ENCODE data around the gene ST7. TPM values are rescaled to one million over a fixed set of nuclear protein-coding genes. Genes with fewer than 3 reads are reported as not detected.

Gene ST7
- total RNA-seq, 2 donors from 2014 or later, result 24.6 to 34.3 TPM

- DNase-seq (no peak), ATAC-seq (no peak)
- H3K36me3 ChIP-seq (replicated peaks in 1 of 2; ENCODE audit: insufficient read depth in 1 of 2, low read depth in 2 of 2), result no peaks in the 10 kb centered on the region
- H3K27ac ChIP-seq, result no peak overlapping the region
- no peak overlapping the region for H3K4me3 ChIP-seq
- no peaks in the 10 kb centered on the region for H3K4me1 ChIP-seq
- TF ChIP-seq CTCF (IDR thresholded peaks at IDR 0.05) (no peak), POLR2A (IDR thresholded peaks at IDR 0.05) (no peak)
- H3K9me3 ChIP-seq, result peaks cover 0 to 3% (median 0%) of the 10 kb centered on the region in 3 donors
- intact Hi-C loops (cut with DNase I), result no loop called here
- H3K27me3 ChIP-seq, result no peaks in the 10 kb centered on the region
- 88 to 92% methylated on average over 7 of the region's 7 CpGs for WGBS, 2 donors
These were observed 233.1 kb downstream of the ST7 start for GRCh38 chr7:117186218-117187010.

DNA sequence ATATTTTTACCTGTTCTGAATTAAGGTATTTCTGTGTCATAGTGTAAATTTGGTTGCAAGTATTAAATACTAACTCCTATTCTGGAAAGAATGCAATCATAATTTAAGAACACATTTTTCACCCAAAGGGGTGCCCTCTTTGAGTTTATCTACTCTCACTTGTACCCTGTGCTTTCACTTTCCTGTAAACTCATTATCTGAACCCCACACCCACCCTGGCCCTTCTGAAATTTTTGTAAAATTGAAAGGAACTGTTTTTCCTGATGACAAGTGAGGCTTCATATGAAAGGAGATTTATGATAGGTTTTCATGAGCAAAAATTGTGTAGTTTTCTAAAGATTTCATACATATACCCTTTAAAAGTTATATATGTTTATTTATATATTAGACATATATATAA is 235.1 kb downstream of the ST7 start:
- intact Hi-C loops (cut with DNase I), result no loop called here
- TF ChIP-seq CTCF (IDR thresholded peaks at IDR 0.05) (no peak), POLR2A (IDR thresholded peaks at IDR 0.05) (no peak)
- ATAC-seq, result no peak

DNA sequence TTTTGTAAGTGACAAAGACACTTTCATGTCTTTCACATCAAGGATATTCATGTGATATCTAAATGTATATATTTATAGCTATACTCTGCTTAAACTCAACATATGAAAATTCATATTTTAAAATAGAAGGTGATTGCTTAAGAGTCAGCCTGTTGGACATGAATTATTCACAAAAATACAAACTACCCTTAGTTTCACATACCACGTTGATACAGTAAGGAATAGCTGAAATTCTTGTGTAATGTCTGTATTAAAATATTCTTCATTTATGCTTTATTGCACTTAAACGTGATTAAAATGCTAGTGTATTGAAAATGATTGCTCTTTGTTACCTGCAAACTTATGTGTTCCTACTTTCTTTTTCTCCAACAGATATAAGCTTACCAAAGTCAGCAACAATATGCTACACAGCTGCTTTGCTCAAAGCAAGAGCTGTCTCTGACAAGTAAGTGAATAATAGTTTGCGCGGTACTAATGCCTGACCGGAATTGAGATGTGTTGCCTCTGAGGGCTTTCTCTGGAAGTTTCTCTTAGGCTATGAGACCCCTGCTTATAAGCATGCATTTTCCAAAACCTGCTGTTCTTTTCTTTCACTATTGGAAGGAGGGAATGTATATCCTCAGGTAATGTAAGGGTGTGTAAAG is 235.8 kb downstream of the ST7 start:
- H3K36me3 ChIP-seq (replicated peaks in 1 of 2; ENCODE audit: insufficient read depth in 1 of 2, low read depth in 2 of 2), result no peaks in the 10 kb centered on the region
- DNase-seq (no peak), ATAC-seq (no peak)
- WGBS, 2 donors, result 88 to 89% methylated on average over 5 of the region's 5 CpGs
- H3K9me3 ChIP-seq, result no peaks in the 10 kb centered on the region
- H3K27ac ChIP-seq, result no peak overlapping the region
- TF ChIP-seq POLR2A (IDR thresholded peaks at IDR 0.05) (no peak), CTCF (IDR thresholded peaks at IDR 0.05) (no peak)
- H3K4me1 ChIP-seq, result no peaks in the 10 kb centered on the region
- H3K27me3 ChIP-seq, result no peaks in the 10 kb centered on the region
- no peak overlapping the region for H3K4me3 ChIP-seq
- intact Hi-C loops (cut with DNase I), result no loop called here

More for the DNA sequence above, 235.1 kb downstream of the ST7 start:
- no peaks in the 10 kb centered on the region for H3K36me3 ChIP-seq (replicated peaks in 1 of 2; ENCODE audit: insufficient read depth in 1 of 2, low read depth in 2 of 2)
- no peaks in the 10 kb centered on the region for H3K27me3 ChIP-seq
- no peak overlapping the region for H3K4me3 ChIP-seq
- H3K27ac ChIP-seq, result no peak overlapping the region
- no peaks in the 10 kb centered on the region for H3K4me1 ChIP-seq
- no peak for DNase-seq
- H3K9me3 ChIP-seq, result no peaks in the 10 kb centered on the region

DNA sequence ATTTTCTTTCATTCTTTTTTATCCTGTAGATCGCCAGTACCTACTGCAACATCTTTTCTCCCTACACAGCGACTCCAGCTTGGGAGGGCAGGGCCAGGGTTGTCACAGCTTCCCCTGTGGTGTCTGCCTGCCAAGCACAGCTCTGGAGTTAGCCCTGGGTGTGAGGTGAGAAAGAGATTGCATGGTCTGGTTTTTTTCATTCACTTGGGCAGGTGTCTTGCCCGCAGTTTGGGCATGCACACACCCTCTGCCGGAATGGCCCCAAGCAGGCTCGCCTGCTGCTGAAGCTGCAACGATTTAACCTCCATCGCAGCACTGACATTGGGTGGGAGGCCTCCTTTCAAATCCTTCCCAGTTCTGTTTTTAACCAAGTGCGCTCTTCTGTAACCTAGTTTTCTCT is 236.8 kb downstream of the ST7 start:
- no peak overlapping the region for H3K27ac ChIP-seq
- H3K27me3 ChIP-seq, result no peaks in the 10 kb centered on the region
- no peaks in the 10 kb centered on the region for H3K9me3 ChIP-seq
- no peak overlapping the region for H3K4me3 ChIP-seq
- H3K36me3 ChIP-seq (replicated peaks in 1 of 2; ENCODE audit: insufficient read depth in 1 of 2, low read depth in 2 of 2), result no peaks in the 10 kb centered on the region
- H3K4me1 ChIP-seq, result no peaks in the 10 kb centered on the region
- intact Hi-C loops (cut with DNase I), result no loop called here
- ATAC-seq (no peak), DNase-seq (no peak)
- TF ChIP-seq CTCF (IDR thresholded peaks at IDR 0.05), result no peak
- TF ChIP-seq POLR2A (IDR thresholded peaks at IDR 0.05), result no peak
- 91 to 96% methylated on average over 8 of the region's 8 CpGs for WGBS, 2 donors
